HepG2 (cell line): Measurements from ENCODE around the gene HCFC1R1. TPM values are rescaled to one million over a fixed set of nuclear protein-coding genes. Genes with fewer than 3 reads are reported as not detected.
A peak's percentile ranks its signal among the peaks of the same experiment; 100 is the strongest.

Source experiments
- ATAC-seq: fragments of 200-7000 bp; cut with Tn5 transposase; 3 replicates; pipeline ENCODE4 v1.9.1; 2020; ENCODE audit warnings: mild to moderate bottlenecking, moderate library complexity
- BruUV-seq: library from RNA; stranded (reverse); fragments of 400-500 nt; replicated peaks from 2 replicates; lab custom pipeline; 2021; lab: Mats Ljungman, UMichigan
- CTCF ChIA-PET: fragments of 300-600 bp; formaldehyde crosslinking; extraction: SDS; loops from one replicate; lab custom pipeline; 2021; ENCODE audit warnings: low total read pairs, inconsistent platforms, low intra/inter-chr PET ratio; lab: Yijun Ruan, JAX
- POLR2A ChIA-PET: fragments of 350-600 bp; sonication (Branson Sonifier 250); formaldehyde crosslinking; loops from one replicate; lab custom pipeline; 2020; ENCODE audit warnings: antibody characterized with exemption, inconsistent platforms; lab: Yijun Ruan, JAX
- DNase-seq: peaks from one replicate; pipeline ENCODE4 v3.0.0-alpha.2; 2015; ENCODE audit warnings: low spot score
- FAIRE-seq: peaks from 3 replicates; lab custom pipeline; 2011; peaks lifted over from hg19 to GRCh38; lab: Jason Lieb, UNC
- H2AFZ ChIP-seq: one replicate; pipeline ENCODE4 v1.6.1; 2011; ENCODE audit warnings: low read length, inconsistent platforms
- H3K27ac ChIP-seq: fragments of 300-600 bp; 3 replicates; pipeline ENCODE4 v1.8.0; 2011; ENCODE audit warnings: mixed run types, mild to moderate bottlenecking, mixed read lengths, low read length, inconsistent platforms; ENCODE audit not compliant: insufficient read depth; ENCODE audit errors: extremely low read length
- H3K27me3 ChIP-seq, 2 experiments: fragments of 200-600 bp in 1 of 2; 2 replicates in 1 of 2; 3 replicates in 1 of 2; pipeline versions ENCODE4 v1.6.0 to v1.8.0; 2011; ENCODE audit warnings: low read length in 2 of 2, mild to moderate bottlenecking in 2 of 2, moderate library complexity in 2 of 2, inconsistent platforms in 1 of 2; ENCODE audit not compliant: insufficient read depth in 2 of 2, control insufficient read depth in 1 of 2
- H3K36me3 ChIP-seq, 2 experiments: fragments of 200-600 bp in 1 of 2; replicated peaks in 1 of 2; 2 replicates in 1 of 2; 3 replicates in 1 of 2; pipeline versions ENCODE4 v1.5.1 to v1.8.0; 2011; ENCODE audit warnings: low read length in 2 of 2, inconsistent platforms in 1 of 2; ENCODE audit not compliant: insufficient read depth in 2 of 2, control insufficient read depth in 1 of 2
- H3K4me1 ChIP-seq: 2 replicates; pipeline ENCODE4 v1.5.1; 2012; ENCODE audit warnings: low read length, inconsistent platforms; ENCODE audit not compliant: insufficient read depth
- H3K4me2 ChIP-seq: 2 replicates; pipeline ENCODE4 v1.6.0; 2011; ENCODE audit warnings: low read depth, low read length, inconsistent platforms
- H3K4me3 ChIP-seq, 3 experiments: fragments of 200-600 bp in 1 of 3; sonication (generic), shearing (Covaris generic) in 1 of 3; replicated peaks in 1 of 3; 2 replicates each; pipeline ENCODE4 v1.5.1; 2011 to 2016; ENCODE audit warnings: low read length in 3 of 3, inconsistent platforms in 2 of 3, low read depth in 2 of 3, mild to moderate bottlenecking in 2 of 3, control low read depth in 1 of 3, mixed read lengths in 1 of 3; ENCODE audit not compliant: insufficient read depth in 1 of 3
- H3K79me2 ChIP-seq: one replicate; pipeline ENCODE4 v1.6.1; 2011; ENCODE audit warnings: low read length, inconsistent platforms; ENCODE audit not compliant: insufficient read depth
- H3K9ac ChIP-seq: 2 replicates; pipeline ENCODE4 v1.6.0; 2011; ENCODE audit warnings: mild to moderate bottlenecking, low read depth, low read length, inconsistent platforms; ENCODE audit not compliant: insufficient read depth
- H3K9me3 ChIP-seq: 2 replicates; pipeline ENCODE4 v1.5.1; 2012; ENCODE audit warnings: mild to moderate bottlenecking, low read length
- H4K20me1 ChIP-seq: 2 replicates; pipeline ENCODE4 v1.6.0; 2011; ENCODE audit warnings: inconsistent platforms, mild to moderate bottlenecking, low read length, moderate library complexity; ENCODE audit not compliant: insufficient read depth
- ARID4A ChIP-seq: sonication (generic); formaldehyde crosslinking; IDR thresholded peaks from 2 replicates; pipeline ENCODE4 v1.5.0; 2020; ENCODE audit warnings: mild to moderate bottlenecking, missing genetic modification reagents, borderline replicate concordance
- BCL6 ChIP-seq: IDR thresholded peaks from 2 replicates; pipeline ENCODE4 v1.6.1; 2016; ENCODE audit warnings: missing genetic modification reagents, missing compliant biosample characterization
- FOXP4 ChIP-seq: sonication (generic); formaldehyde crosslinking; IDR thresholded peaks from 2 replicates; pipeline ENCODE4 v1.4.0; 2020; ENCODE audit warnings: missing genetic modification reagents
- GZF1 ChIP-seq: sonication (generic); formaldehyde crosslinking; IDR thresholded peaks from 2 replicates; pipeline ENCODE4 v1.5.1; 2020; ENCODE audit warnings: mild to moderate bottlenecking, missing genetic modification reagents
- HNF1A ChIP-seq, 2 experiments: sonication (generic) in 1 of 2; formaldehyde crosslinking in 1 of 2; IDR thresholded peaks; 2 replicates each; pipeline versions ENCODE4 v1.4.0 to v1.6.1; 2016 to 2020; ENCODE audit warnings: borderline replicate concordance in 1 of 2, low read depth in 1 of 2, mild to moderate bottlenecking in 1 of 2, missing genetic modification reagents in 1 of 2
- KDM2A ChIP-seq: sonication (generic); formaldehyde crosslinking; IDR thresholded peaks from 2 replicates; pipeline ENCODE4 v1.4.0; 2020; ENCODE audit warnings: low read depth, missing genetic modification reagents, borderline replicate concordance
- RORA ChIP-seq: sonication (generic); formaldehyde crosslinking; IDR thresholded peaks from 2 replicates; pipeline ENCODE4 v1.5.0; 2020; ENCODE audit warnings: mild to moderate bottlenecking, missing genetic modification reagents, moderate library complexity
- SP4 ChIP-seq: sonication (generic); formaldehyde crosslinking; IDR thresholded peaks from 2 replicates; pipeline ENCODE4 v1.8.1; 2023; ENCODE audit warnings: mild to moderate bottlenecking, missing genetic modification reagents
- ZNF331 ChIP-seq: sonication (generic); formaldehyde crosslinking; IDR thresholded peaks from 2 replicates; pipeline ENCODE4 v1.4.0; 2020; ENCODE audit warnings: missing genetic modification reagents
- ZNF367 ChIP-seq: sonication (generic); formaldehyde crosslinking; IDR thresholded peaks from 2 replicates; pipeline ENCODE4 v1.4.0; 2020; ENCODE audit warnings: missing genetic modification reagents, borderline replicate concordance
- ZNF878 ChIP-seq: sonication (generic); formaldehyde crosslinking; IDR thresholded peaks from 2 replicates; pipeline ENCODE4 v1.8.1; 2023; ENCODE audit warnings: mild to moderate bottlenecking, missing genetic modification reagents, moderate library complexity
- WGBS: methylation state at CpG from one replicate; pipeline ENCODE4 v1.1.6; 2017; ENCODE audit warnings: low lambda C conversion rate; 5-methylcytosine and 5-hydroxymethylcytosine counted together
- in situ Hi-C: cut with HindIII; loops from 2 replicates; pipeline ENCODE4 v1.10.0; 2017; ENCODE audit warnings: low pct_unique_long_range_greater_than_20kb; ENCODE audit not compliant: extremely low pct_ligation_motif_present
- intact Hi-C: fragments of 100-400 bp; cut with micrococcal nuclease; formaldehyde crosslinking; loops from one replicate; pipeline ENCODE4 v1.10.0; 2022; ENCODE audit not compliant: unreplicated experiment
- polyA plus RNA-seq, 8 experiments: library from polyadenylated mRNA; depleted of rRNA in 3 of 8; stranded (reverse) in 7 of 8; unstranded in 1 of 8; fragments of >200 nt; fragmentation: Illumina TruSeq in 4 of 8; extraction: Trizol in 4 of 8; gene quantifications; 2 replicates each; pipeline versions ENCODE4 v1.2.1 to v1.2.3, GENCODE V29; 2011 to 2016; ENCODE audit warnings: low read depth in 4 of 8, missing spikeins in 1 of 8, mixed read lengths in 1 of 8; ENCODE audit not compliant: insufficient read depth in 1 of 8
- total RNA-seq, 5 experiments: library from RNA; depleted of rRNA; stranded (reverse); fragments of >200 nt; fragmentation: Illumina TruSeq; extraction: Trizol; gene quantifications; 2 replicates each; pipeline ENCODE4 v1.2.3, GENCODE V29; 2016; ENCODE audit warnings: low read depth in 1 of 5

The HCFC1R1 gene
- total and polyA plus RNA-seq, 2 of the 13 experiments (the other 11 are each of a cell fraction or from before 2014, with no cell fraction given), result 13.8 to 16.1 TPM

GRCh38 chr16:3059041-3059722 is 35.4 kb upstream of the HCFC1R1 start:
- Histone ChIP-seq H4K20me1 (no peaks in the 10 kb centered on the region), H3K4me3 (peak overlapping the region; percentile 74 to 91 (median 90); a peak in 5 of 6 replicates), H3K36me3 (no peaks in the 10 kb centered on the region), H3K4me1 (peaks cover 14% of the 10 kb centered on the region), H3K27me3 (no peaks in the 10 kb centered on the region), H3K4me2 (peak overlapping the region; percentile 99), H3K9ac (peak overlapping the region; percentile 81), H2AFZ (no peak overlapping the region), H3K27ac (peak overlapping the region; percentile 55), H3K9me3 (no peaks in the 10 kb centered on the region), H3K79me2 (no peaks in the 10 kb centered on the region)
- in situ Hi-C loops (no loop called here), intact Hi-C loops (loop anchor here (1.0 to 2.0 kb wide), 3 partner anchors 28 to 70 kb away; no protein-coding TSS in a partner anchor)
- BruUV-seq, result no TSS peak
- peak; percentile 71 for DNase-seq
- ChIA-PET CTCF (interaction anchor here (0.7 to 1.6 kb wide), 5 partner anchors 27 to 42 kb away, joined by 3 to 8 read pairs (median 7); no protein-coding TSS in a partner anchor), POLR2A (interaction anchor here (0.7 to 3.0 kb wide), 25 partner anchors 9 to 153 kb away, joined by 3 to 30 read pairs (median 3); partner anchors contain the start of genes HCFC1R1, PAQR4, THOC6 and TNFRSF12A)
- ATAC-seq, result peak; percentile 87
- FAIRE-seq, result no peak
- 0% methylated on average over 2 of the region's 67 CpGs for WGBS
- TF ChIP-seq ZNF878, result peak; percentile 27; the same call in 1 of the 2 replicates
- no peak for TF ChIP-seq HNF1A (IDR thresholded peaks at IDR 0.05; ENCODE audit: low read depth)
- peak; percentile 82; the same call in 1 of the 2 replicates for TF ChIP-seq HNF1A (CRISPR knock-in tag; IDR thresholded peaks at IDR 0.05; ENCODE audit: borderline replicate concordance)
- TF ChIP-seq BCL6, result peak; percentile 36; the same call in 1 of the 2 replicates
- peak; percentile 78; the same call in 1 of the 2 replicates for TF ChIP-seq ARID4A (CRISPR knock-in tag)
- TF ChIP-seq ZNF331 (CRISPR knock-in tag), result peak; percentile 59
- peak; percentile 78 for TF ChIP-seq KDM2A (CRISPR knock-in tag)
- no peak for TF ChIP-seq GZF1 (CRISPR knock-in tag)
- peak; percentile 86 for TF ChIP-seq SP4 (CRISPR knock-in tag)
- no peak for TF ChIP-seq RORA (CRISPR knock-in tag)
- no peak for TF ChIP-seq ZNF367 (CRISPR knock-in tag)
- 0 out of 2 replicates have a peak, but pooled peaks have one; percentile 21 for TF ChIP-seq FOXP4 (CRISPR knock-in tag)
